Sigmoid colon (tissue), 7 donors: Measurements from ENCODE around the gene TSPAN16. TPM values are rescaled to one million over a fixed set of nuclear protein-coding genes. Genes with fewer than 3 reads are reported as not detected.

Experiments used
- DNase-seq: peaks from one replicate; pipeline ENCODE4 v3.0.0-alpha.2; 2019
- H3K27ac ChIP-seq, 4 donors: fragments of 200-600 bp; sonication (generic); one replicate each; pipeline ENCODE4 v1.5.1; 2016 to 2019; ENCODE audit warnings: mild to moderate bottlenecking in 1 of 4
- H3K27me3 ChIP-seq, 3 donors: fragments of 200-600 bp; sonication (generic); one replicate each; pipeline ENCODE4 v1.5.1; 2019; ENCODE audit warnings: mild to moderate bottlenecking in 1 of 3
- H3K36me3 ChIP-seq, 4 donors: fragments of 200-600 bp; sonication (generic); one replicate each; pipeline ENCODE4 v1.5.1; 2016 to 2019
- H3K4me1 ChIP-seq, 4 donors: fragments of 200-600 bp; sonication (generic); one replicate each; pipeline ENCODE4 v1.5.1; 2017 to 2019
- H3K4me3 ChIP-seq, 4 donors: fragments of 200-600 bp; sonication (generic); one replicate each; pipeline ENCODE4 v1.5.1; 2017 to 2019; ENCODE audit warnings: mild to moderate bottlenecking in 2 of 4, moderate library complexity in 1 of 4
- H3K9me3 ChIP-seq, 4 donors: fragments of 200-600 bp in 3 of 4; sonication (generic) in 3 of 4; one replicate each; pipeline versions ENCODE4 v1.5.1 to v1.6.1; 2013 to 2019
- EP300 ChIP-seq, 4 donors: sonication (generic); formaldehyde crosslinking; IDR thresholded peaks; one replicate each; pipeline ENCODE4 v1.6.1; 2017; ENCODE audit warnings: antibody characterized with exemption in 4 of 4
- POLR2A ChIP-seq, 2 donors: fragments of 450-650 bp; IDR thresholded peaks; one replicate each; pipeline ENCODE4 v1.6.1; 2016; ENCODE audit warnings: antibody characterized with exemption in 2 of 2, mild to moderate bottlenecking in 2 of 2, moderate library complexity in 2 of 2
- POLR2AphosphoS5 ChIP-seq, 4 donors: sonication (generic); formaldehyde crosslinking; IDR thresholded peaks; one replicate each; pipeline ENCODE4 v1.6.1; 2017; ENCODE audit warnings: antibody characterized with exemption in 4 of 4
- WGBS, 2 donors: extraction: QIAGEN DNeasy Blood & Tissue Kit; methylation state at CpG; one replicate each; pipeline ENCODE4 v1.1.7; 2013; 5-methylcytosine and 5-hydroxymethylcytosine counted together
- intact Hi-C: fragments of 100-400 bp; cut with DNase I; formaldehyde crosslinking; loops from one replicate; pipeline ENCODE4 v1.15.1; 2023
- polyA plus RNA-seq, 3 donors: library from polyadenylated mRNA; stranded (reverse); fragments of 200-250 nt; gene quantifications; one replicate each; pipeline ENCODE4 v1.2.3, GENCODE V29; 2013
- total RNA-seq, 4 donors: library from RNA; depleted of rRNA; stranded (reverse); fragments of >200 nt; gene quantifications; one replicate each; pipeline ENCODE4 v1.1.0, GENCODE V29; 2016
- TF ChIP-seq, protein P1 (sequence below), 4 experiments: fragments of 450-650 bp in 3 of 4; fragments of 200-600 bp in 1 of 4; IDR thresholded peaks; one replicate each; pipeline ENCODE4 v1.5.1; 2016 to 2019; ENCODE audit warnings: antibody characterized with exemption in 4 of 4, mild to moderate bottlenecking in 3 of 4, moderate library complexity in 2 of 4
- donor health status: healthy with polysubstance abuse.
- donor health status: Bipolar disorder and iron deficiency.
- donor health status: healthy.

The TSPAN16 gene, protein sequence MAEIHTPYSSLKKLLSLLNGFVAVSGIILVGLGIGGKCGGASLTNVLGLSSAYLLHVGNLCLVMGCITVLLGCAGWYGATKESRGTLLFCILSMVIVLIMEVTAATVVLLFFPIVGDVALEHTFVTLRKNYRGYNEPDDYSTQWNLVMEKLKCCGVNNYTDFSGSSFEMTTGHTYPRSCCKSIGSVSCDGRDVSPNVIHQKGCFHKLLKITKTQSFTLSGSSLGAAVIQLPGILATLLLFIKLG
- total RNA-seq (not detected), polyA plus RNA-seq (under 1 TPM in 1 of 3 donors, not detected in 2; 0.07 TPM)

DNA sequence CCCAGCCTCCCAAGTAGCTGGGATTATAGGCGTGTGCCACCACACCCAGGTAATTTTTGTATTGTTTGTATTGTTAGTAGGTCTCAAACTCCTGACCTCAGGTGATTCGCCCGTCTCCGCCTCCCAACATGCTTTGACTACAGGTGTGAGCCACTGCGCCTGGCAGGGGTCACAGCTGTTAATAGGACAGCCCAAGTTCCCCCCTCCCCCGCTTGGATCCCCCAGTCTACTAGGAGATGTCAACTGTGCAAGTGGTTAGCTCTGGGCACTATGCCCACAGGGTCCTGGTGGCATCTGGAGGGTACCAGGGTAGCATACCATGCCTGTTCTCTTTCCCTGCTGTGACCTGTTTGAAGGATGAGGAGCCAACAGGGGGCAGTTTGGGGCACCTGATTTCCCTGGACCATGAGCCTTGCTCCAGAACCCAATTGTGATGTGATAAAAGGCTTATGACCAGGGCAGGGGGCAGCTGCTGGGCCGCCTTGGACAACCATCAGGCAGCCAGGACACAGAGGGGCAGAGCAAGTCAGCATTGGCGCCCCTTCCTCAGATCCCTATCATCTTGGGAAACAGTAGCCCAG lies at the start of gene TSPAN16:
TSS of gene TSPAN16 (plus strand) at position 496 of the 581 bp plus-strand sequence. CDS start 138 bp downstream, outside the sequence.
- TF ChIP-seq POLR2AphosphoS5 (IDR thresholded peaks at IDR 0.05) (no peak), EP300 (IDR thresholded peaks at IDR 0.05) (no peak), POLR2A (IDR thresholded peaks at IDR 0.05) (no peak)
- TF ChIP-seq, protein P1, sequence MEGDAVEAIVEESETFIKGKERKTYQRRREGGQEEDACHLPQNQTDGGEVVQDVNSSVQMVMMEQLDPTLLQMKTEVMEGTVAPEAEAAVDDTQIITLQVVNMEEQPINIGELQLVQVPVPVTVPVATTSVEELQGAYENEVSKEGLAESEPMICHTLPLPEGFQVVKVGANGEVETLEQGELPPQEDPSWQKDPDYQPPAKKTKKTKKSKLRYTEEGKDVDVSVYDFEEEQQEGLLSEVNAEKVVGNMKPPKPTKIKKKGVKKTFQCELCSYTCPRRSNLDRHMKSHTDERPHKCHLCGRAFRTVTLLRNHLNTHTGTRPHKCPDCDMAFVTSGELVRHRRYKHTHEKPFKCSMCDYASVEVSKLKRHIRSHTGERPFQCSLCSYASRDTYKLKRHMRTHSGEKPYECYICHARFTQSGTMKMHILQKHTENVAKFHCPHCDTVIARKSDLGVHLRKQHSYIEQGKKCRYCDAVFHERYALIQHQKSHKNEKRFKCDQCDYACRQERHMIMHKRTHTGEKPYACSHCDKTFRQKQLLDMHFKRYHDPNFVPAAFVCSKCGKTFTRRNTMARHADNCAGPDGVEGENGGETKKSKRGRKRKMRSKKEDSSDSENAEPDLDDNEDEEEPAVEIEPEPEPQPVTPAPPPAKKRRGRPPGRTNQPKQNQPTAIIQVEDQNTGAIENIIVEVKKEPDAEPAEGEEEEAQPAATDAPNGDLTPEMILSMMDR (IDR thresholded peaks at IDR 0.05), result no peak
- Histone ChIP-seq H3K27ac (peak within 1 kb of the TSS; percentile 5 to 31 (median 12)), H3K4me1 (peaks cover 0 to 10% (median 7%) of the 10 kb centered on the region in 4 donors), H3K9me3 (no peaks in the 10 kb centered on the region), H3K4me3 (no peak within 1 kb of the TSS), H3K36me3 (no peaks in the 10 kb centered on the region), H3K27me3 (no peaks in the 10 kb centered on the region)
- DNase-seq, result no peak
- intact Hi-C loops, result loop anchor here (2.0 kb wide), 1 partner anchor 151 kb away; no protein-coding TSS in a partner anchor
- 37 to 82% methylated on average over 8 of the region's 8 CpGs for WGBS, 2 donors

DNA sequence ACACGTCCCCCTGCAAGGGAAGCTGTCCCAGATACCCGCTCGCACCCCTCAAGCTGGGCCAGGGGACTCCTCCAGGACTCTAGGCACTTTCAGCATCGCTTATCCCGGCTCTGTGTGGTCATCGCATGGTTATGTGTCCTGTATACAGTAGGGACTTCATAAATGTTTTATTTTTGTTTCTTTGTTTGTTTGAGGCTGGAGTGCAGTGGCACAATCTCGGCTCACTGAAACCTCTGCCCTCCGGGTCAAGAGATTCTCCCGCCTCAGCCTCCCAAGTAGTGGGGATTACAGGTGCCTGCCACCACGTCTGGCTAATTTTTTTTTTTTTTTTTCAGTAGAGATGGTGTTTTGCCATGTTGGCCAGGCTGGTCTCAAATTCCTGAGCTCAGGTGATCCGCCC lies 49.0 kb upstream of the TSPAN16 start:
- 89% methylated on average over 11 of the region's 11 CpGs for WGBS, 2 donors
- DNase-seq, result no peak
- no peaks in the 10 kb centered on the region for H3K9me3 ChIP-seq
- H3K27ac ChIP-seq, result peak overlapping the region; percentile 21 to 63 (median 39)
- peaks cover 0 to 18% (median 9%) of the 10 kb centered on the region in 4 donors for H3K4me1 ChIP-seq
- H3K36me3 ChIP-seq, result peaks cover 0 to 49% (median 13%) of the 10 kb centered on the region in 4 donors
- TF ChIP-seq, protein P1 (IDR thresholded peaks at IDR 0.05), result no peak
- TF ChIP-seq POLR2A (IDR thresholded peaks at IDR 0.05) (no peak), EP300 (IDR thresholded peaks at IDR 0.05) (no peak), POLR2AphosphoS5 (IDR thresholded peaks at IDR 0.05) (no peak)
- intact Hi-C loops, result no loop called here
- H3K27me3 ChIP-seq, result no peaks in the 10 kb centered on the region
- no peak overlapping the region for H3K4me3 ChIP-seq

DNA sequence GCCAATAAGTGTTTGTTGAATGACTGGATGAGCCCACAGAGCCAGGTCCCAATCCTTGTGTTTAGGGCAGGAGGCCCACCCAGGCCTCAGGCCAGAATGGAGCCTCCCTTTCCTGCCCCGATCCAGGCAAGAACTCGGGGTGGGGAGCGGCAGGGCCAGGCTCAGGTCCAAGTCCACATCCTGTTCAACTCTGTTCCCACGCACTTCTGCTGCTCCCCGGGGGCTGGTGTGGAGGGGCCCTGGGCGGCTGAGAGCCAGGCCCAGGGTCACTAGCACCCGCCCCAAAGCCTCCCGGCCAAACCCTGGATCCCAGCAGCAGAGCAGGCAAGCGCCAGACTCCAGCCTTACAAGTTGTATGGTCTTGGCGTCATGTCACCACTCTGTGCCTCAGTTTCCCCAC lies 48.6 kb upstream of the TSPAN16 start:
- peaks cover 0 to 18% (median 9%) of the 10 kb centered on the region in 4 donors for H3K4me1 ChIP-seq
- WGBS, 2 donors, result 81 to 86% methylated on average over 10 of the region's 10 CpGs
- no peaks in the 10 kb centered on the region for H3K27me3 ChIP-seq
- peak; percentile 84 for DNase-seq
- H3K27ac ChIP-seq, result peak overlapping the region; percentile 21 to 63 (median 39)
- H3K4me3 ChIP-seq, result no peak overlapping the region
- peaks cover 0 to 54% (median 17%) of the 10 kb centered on the region in 4 donors for H3K36me3 ChIP-seq
- TF ChIP-seq POLR2A (IDR thresholded peaks at IDR 0.05), result no peak
- TF ChIP-seq EP300 (IDR thresholded peaks at IDR 0.05), result no peak
- TF ChIP-seq, protein P1 (IDR thresholded peaks at IDR 0.05), result no peak
- peak in 1 of 4 donors; percentile 20 for TF ChIP-seq POLR2AphosphoS5 (IDR thresholded peaks at IDR 0.05)
- intact Hi-C loops, result no loop called here
- H3K9me3 ChIP-seq, result no peaks in the 10 kb centered on the region

DNA sequence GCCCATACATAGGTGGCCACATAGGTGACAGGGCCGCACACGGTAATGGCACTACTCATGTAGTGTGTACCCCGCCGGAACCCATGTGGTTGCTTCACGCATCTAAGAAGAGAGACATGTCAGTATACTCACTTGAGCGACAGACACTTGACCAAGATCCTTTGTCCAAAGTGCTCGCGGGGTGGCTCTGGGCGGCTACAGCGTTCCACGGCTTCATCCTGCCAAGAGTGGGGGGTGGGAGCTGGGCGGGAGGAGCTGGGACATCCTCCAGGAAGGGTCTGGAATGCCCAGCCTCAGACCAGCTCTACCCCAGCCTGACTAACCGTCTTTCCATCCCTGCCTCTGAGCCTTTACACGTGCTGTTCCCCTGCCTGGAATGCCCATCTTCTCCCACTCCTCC lies 48.0 kb upstream of the TSPAN16 start:
- H3K27me3 ChIP-seq, result no peaks in the 10 kb centered on the region
- whole genome bisulfite sequencing, 2 donors, result 90 to 93% methylated on average over 14 of the region's 14 CpGs
- H3K27ac ChIP-seq, result peak overlapping the region; percentile 21 to 63 (median 39)
- no peaks in the 10 kb centered on the region for H3K9me3 ChIP-seq
- DNase-seq, result no peak
- H3K4me3 ChIP-seq, result no peak overlapping the region
- no peak for TF ChIP-seq POLR2A (IDR thresholded peaks at IDR 0.05)
- TF ChIP-seq, protein P1 (IDR thresholded peaks at IDR 0.05), result no peak
- TF ChIP-seq EP300 (IDR thresholded peaks at IDR 0.05), result no peak
- TF ChIP-seq POLR2AphosphoS5 (IDR thresholded peaks at IDR 0.05), result no peak
- peaks cover 0 to 18% (median 8%) of the 10 kb centered on the region in 4 donors for H3K4me1 ChIP-seq
- intact Hi-C loops, result no loop called here
- peaks cover 0 to 56% (median 20%) of the 10 kb centered on the region in 4 donors for H3K36me3 ChIP-seq
